H9 (cell line): ENCODE results near the gene LHX4. TPM values are rescaled to one million over a fixed set of nuclear protein-coding genes. Genes with fewer than 3 reads are reported as not detected.

Source experiments
- DNase-seq: peaks from one replicate; pipeline ENCODE4 v3.0.0-alpha.2; 2017
- H2AFZ ChIP-seq: one replicate; pipeline ENCODE4 v1.6.1; 2013; ENCODE audit warnings: mild to moderate bottlenecking, low read length, control low read depth, moderate library complexity
- H2AK5ac ChIP-seq: 2 replicates; pipeline ENCODE4 v1.6.1; 2013; ENCODE audit warnings: low read length, control low read depth, mixed read lengths; ENCODE audit not compliant: insufficient read length
- H2BK120ac ChIP-seq: one replicate; pipeline ENCODE4 v1.6.1; 2013; ENCODE audit warnings: low read depth, mild to moderate bottlenecking, low read length, control low read depth, inconsistent platforms; ENCODE audit not compliant: poor library complexity, severe bottlenecking
- H2BK12ac ChIP-seq: 2 replicates; pipeline ENCODE4 v1.6.1; 2013; ENCODE audit warnings: low read length, control low read depth, mixed read lengths, low read depth; ENCODE audit not compliant: insufficient read length
- H2BK15ac ChIP-seq: 2 replicates; pipeline ENCODE4 v1.6.1; 2013; ENCODE audit warnings: low read depth, low read length, control low read depth
- H2BK20ac ChIP-seq: one replicate; pipeline ENCODE4 v1.6.1; 2013; ENCODE audit warnings: low read depth, mild to moderate bottlenecking, low read length, control low read depth, inconsistent platforms; ENCODE audit not compliant: poor library complexity, severe bottlenecking
- H2BK5ac ChIP-seq: 2 replicates; pipeline ENCODE4 v1.6.1; 2013; ENCODE audit warnings: low read length, control low read depth, mixed read lengths; ENCODE audit not compliant: insufficient read length
- H3K14ac ChIP-seq: 2 replicates; pipeline ENCODE4 v1.6.1; 2013; ENCODE audit warnings: low read length, control low read depth; ENCODE audit not compliant: insufficient read depth
- H3K18ac ChIP-seq: 2 replicates; pipeline ENCODE4 v1.6.1; 2013; ENCODE audit warnings: low read depth, mild to moderate bottlenecking, mixed read lengths, low read length, control low read depth; ENCODE audit not compliant: insufficient read length
- H3K23ac ChIP-seq: 2 replicates; pipeline ENCODE4 v1.6.1; 2013; ENCODE audit warnings: low read length, control low read depth, mixed read lengths, low read depth; ENCODE audit not compliant: insufficient read length
- H3K23me2 ChIP-seq: 2 replicates; pipeline ENCODE4 v1.6.1; 2013; ENCODE audit warnings: low read depth, mild to moderate bottlenecking, mixed read lengths, low read length, control low read depth; ENCODE audit not compliant: insufficient read length, poor library complexity, severe bottlenecking
- H3K27ac ChIP-seq: 2 replicates; pipeline ENCODE4 v1.5.1; 2013; ENCODE audit warnings: low read length, control low read depth, mixed read lengths, low read depth; ENCODE audit not compliant: insufficient read length
- H3K27me3 ChIP-seq: 2 replicates; pipeline ENCODE4 v1.6.1; 2013; ENCODE audit warnings: low read length, control low read depth, inconsistent platforms; ENCODE audit not compliant: insufficient read depth
- H3K4ac ChIP-seq: 2 replicates; pipeline ENCODE4 v1.6.1; 2013; ENCODE audit warnings: low read depth, mild to moderate bottlenecking, control low read depth, inconsistent platforms, low read length, moderate library complexity
- H3K4me1 ChIP-seq: 2 replicates; pipeline ENCODE4 v1.6.1; 2013; ENCODE audit warnings: low read length, control low read depth, inconsistent platforms; ENCODE audit not compliant: insufficient read depth
- H3K4me2 ChIP-seq: 2 replicates; pipeline ENCODE4 v1.6.1; 2013; ENCODE audit warnings: low read length, control low read depth, mixed read lengths; ENCODE audit not compliant: insufficient read length, insufficient read depth
- H3K56ac ChIP-seq: 2 replicates; pipeline ENCODE4 v1.6.1; 2013; ENCODE audit warnings: low read depth, mild to moderate bottlenecking, mixed read lengths, low read length, control low read depth; ENCODE audit not compliant: insufficient read length
- H3K79me1 ChIP-seq: 2 replicates; pipeline ENCODE4 v1.6.1; 2013; ENCODE audit warnings: low read depth, mild to moderate bottlenecking, moderate library complexity, low read length, control low read depth, inconsistent platforms; ENCODE audit not compliant: insufficient read depth, poor library complexity, severe bottlenecking
- H3K79me2 ChIP-seq: 2 replicates; pipeline ENCODE4 v1.6.1; 2013; ENCODE audit warnings: low read length, control low read depth, inconsistent platforms; ENCODE audit not compliant: insufficient read depth
- H3K9ac ChIP-seq: 2 replicates; pipeline ENCODE4 v1.6.1; 2013; ENCODE audit warnings: low read length, control low read depth, mixed read lengths; ENCODE audit not compliant: insufficient read length; ENCODE audit errors: extremely low read depth
- H3K9me3 ChIP-seq: one replicate; pipeline ENCODE4 v1.6.1; 2013; ENCODE audit warnings: low read depth, low read length, inconsistent platforms; ENCODE audit not compliant: control insufficient read depth
- H3T11ph ChIP-seq: one replicate; pipeline ENCODE4 v1.6.1; 2013; ENCODE audit warnings: mild to moderate bottlenecking, low read length, control low read depth, inconsistent platforms
- H4K20me1 ChIP-seq: one replicate; pipeline ENCODE4 v1.6.1; 2013; ENCODE audit not compliant: control insufficient read depth, insufficient read length, insufficient read depth
- H4K5ac ChIP-seq: 2 replicates; pipeline ENCODE4 v1.6.1; 2013; ENCODE audit warnings: low read depth, mild to moderate bottlenecking, mixed read lengths, low read length, control low read depth; ENCODE audit not compliant: insufficient read length
- H4K8ac ChIP-seq: replicated peaks from 2 replicates; pipeline ENCODE4 v1.6.1; 2013; ENCODE audit warnings: low read length, control low read depth, mixed read lengths, low read depth; ENCODE audit not compliant: insufficient read length
- H4K91ac ChIP-seq: 2 replicates; pipeline ENCODE4 v1.6.1; 2013; ENCODE audit warnings: low read depth, mild to moderate bottlenecking, moderate library complexity, mixed read lengths, low read length, control low read depth; ENCODE audit not compliant: insufficient read length
- H3K27ac Mint-ChIP-seq, 3 experiments: 2 replicates in 2 of 3; 3 replicates in 1 of 3; pipeline ENCODE4 v1.8.0; 2020 to 2021; ENCODE audit warnings: mixed read lengths in 3 of 3, mild to moderate bottlenecking in 1 of 3, moderate library complexity in 1 of 3
- H3K27me3 Mint-ChIP-seq: 2 replicates; pipeline ENCODE4 v1.8.0; 2021; ENCODE audit warnings: low read depth, mild to moderate bottlenecking, moderate library complexity, mixed read lengths
- H3K36me3 Mint-ChIP-seq, 3 experiments: 2 replicates in 2 of 3; 3 replicates in 1 of 3; pipeline ENCODE4 v1.8.0; 2020 to 2021; ENCODE audit warnings: low read depth in 3 of 3, mixed read lengths in 3 of 3; ENCODE audit not compliant: insufficient read depth in 1 of 3
- H3K4me1 Mint-ChIP-seq, 2 experiments: 2 replicates each; pipeline ENCODE4 v1.8.0; 2020; ENCODE audit warnings: mixed read lengths in 2 of 2
- H3K4me3 Mint-ChIP-seq, 2 experiments: 2 replicates in 1 of 2; 3 replicates in 1 of 2; pipeline ENCODE4 v1.8.0; 2020 to 2021; ENCODE audit warnings: mild to moderate bottlenecking in 2 of 2, mixed read lengths in 2 of 2, moderate library complexity in 1 of 2
- H3K9me3 Mint-ChIP-seq, 2 experiments: 2 replicates in 1 of 2; 3 replicates in 1 of 2; pipeline ENCODE4 v1.8.0; 2020; ENCODE audit warnings: mild to moderate bottlenecking in 2 of 2, mixed read lengths in 2 of 2, moderate library complexity in 1 of 2
- CTCF ChIP-seq: fragments of 200-600 bp; sonication (generic); conservative IDR thresholded peaks from 3 replicates; pipeline ENCODE4 v1.8.0; 2021; ENCODE audit warnings: antibody characterized with exemption, mild to moderate bottlenecking
- WGBS: extraction: QIAGEN DNeasy Blood & Tissue Kit; methylation state at CpG from one replicate; pipeline ENCODE4 v1.1.7; 2013; ENCODE audit warnings: missing lambda C conversion rate, low lambda C conversion rate, mixed read lengths; ENCODE audit not compliant: insufficient read length; ENCODE audit errors: extremely low coverage; 5-methylcytosine and 5-hydroxymethylcytosine counted together
- total RNA-seq: library from RNA; stranded (reverse); gene quantifications from 2 replicates; pipeline ENCODE4 v1.2.1, GENCODE V29; 2021

LHX4 gene
- total RNA-seq, 1 experiment from 2014 or later = 1.9 TPM

- TF ChIP-seq CTCF = no peak
- Histone ChIP-seq H3K79me1 (no peaks in the 10 kb centered on the region), H2AK5ac (no peak overlapping the region), H3K4me1 (no peaks in the 10 kb centered on the region), H2BK5ac (no peak overlapping the region), H3K56ac (no peak overlapping the region), H3K14ac (no peak overlapping the region), H2BK120ac (no peak overlapping the region), H2BK12ac (no peak overlapping the region), H4K20me1 (no peaks in the 10 kb centered on the region), H2BK20ac (no peak overlapping the region), H3T11ph (no peak overlapping the region), H2AFZ (no peak overlapping the region), H3K79me2 (no peaks in the 10 kb centered on the region), H3K9ac (no peak overlapping the region), H4K8ac (no peak overlapping the region), H3K18ac (no peak overlapping the region), H3K23ac (no peak overlapping the region), H2BK15ac (no peak overlapping the region), H3K27me3 (no peaks in the 10 kb centered on the region), H4K91ac (no peak overlapping the region), H3K4me2 (no peak overlapping the region), H3K23me2 (no peaks in the 10 kb centered on the region), H3K4ac (no peak overlapping the region), H4K5ac (no peak overlapping the region), H3K27ac (no peak overlapping the region), H3K9me3 (no peaks in the 10 kb centered on the region)
- no peaks in the 10 kb centered on the region for H3K9me3 Mint-ChIP-seq
- H3K27ac Mint-ChIP-seq = peak overlapping the region; percentile 37 to 91 (median 80); a peak in 5 of 7 replicates
- no peak overlapping the region for H3K4me3 Mint-ChIP-seq
- H3K36me3 Mint-ChIP-seq = peaks cover 8 to 22% (median 21%) of the 10 kb centered on the region in 3 experiments
- no peaks in the 10 kb centered on the region for H3K27me3 Mint-ChIP-seq
- H3K4me1 Mint-ChIP-seq = peaks cover 0 to 6% of the 10 kb centered on the region in 2 experiments; a peak in 2 of 4 replicates
- no CpG with 5 or more reads among the region's 23 CpGs for WGBS
- DNase-seq = no peak
Observed at GRCh38 chr1:180181996-180182642, 47.9 kb upstream of the LHX4 start.
